Hepatocyte (in vitro differentiated cells): ENCODE data around the gene PPM1H. TPM values are rescaled to one million over a fixed set of nuclear protein-coding genes. Genes with fewer than 3 reads are reported as not detected.
A peak's percentile ranks its signal among the peaks of the same experiment; 100 is the strongest.

Experiments used
- DNase-seq: peaks from one replicate; pipeline ENCODE4 v3.0.0-alpha.2; 2016; ENCODE audit warnings: low spot score
- H2AFZ ChIP-seq: fragments of 200-600 bp; sonication (generic); 2 replicates; pipeline ENCODE4 v1.6.0; 2016; ENCODE audit warnings: antibody characterized with exemption, mild to moderate bottlenecking
- H3K27ac ChIP-seq: fragments of 200-600 bp; sonication (generic); 2 replicates; pipeline ENCODE4 v1.5.1; 2016; ENCODE audit warnings: mild to moderate bottlenecking
- H3K27me3 ChIP-seq: fragments of 200-600 bp; sonication (generic); 2 replicates; pipeline ENCODE4 v1.6.1; 2016
- H3K36me3 ChIP-seq: fragments of 200-600 bp; sonication (generic); replicated peaks from 2 replicates; pipeline ENCODE4 v1.5.1; 2016; ENCODE audit warnings: low read depth; ENCODE audit not compliant: insufficient read depth
- H3K4me1 ChIP-seq: fragments of 200-600 bp; sonication (generic); 2 replicates; pipeline ENCODE4 v1.5.1; 2016; ENCODE audit warnings: mild to moderate bottlenecking, moderate library complexity; ENCODE audit not compliant: insufficient read depth
- H3K4me2 ChIP-seq: fragments of 200-600 bp; sonication (generic); 2 replicates; pipeline ENCODE4 v1.6.0; 2016
- H3K4me3 ChIP-seq: fragments of 200-600 bp; sonication (generic); 2 replicates; pipeline ENCODE4 v1.5.1; 2016; ENCODE audit warnings: mild to moderate bottlenecking
- H3K79me2 ChIP-seq: fragments of 200-600 bp; sonication (generic); 2 replicates; pipeline ENCODE4 v1.6.0; 2017; ENCODE audit warnings: mild to moderate bottlenecking
- H3K9me2 ChIP-seq: fragments of 200-600 bp; sonication (generic); replicated peaks from 2 replicates; pipeline ENCODE4 v1.6.0; 2017; ENCODE audit warnings: mild to moderate bottlenecking; ENCODE audit not compliant: insufficient read depth
- H3K9me3 ChIP-seq: fragments of 200-600 bp; sonication (generic); 2 replicates; pipeline ENCODE4 v1.5.1; 2016; ENCODE audit warnings: low read depth, mild to moderate bottlenecking
- H4K20me1 ChIP-seq: fragments of 200-600 bp; sonication (generic); 2 replicates; pipeline ENCODE4 v1.6.0; 2016; ENCODE audit warnings: mild to moderate bottlenecking; ENCODE audit not compliant: insufficient read depth, poor library complexity, severe bottlenecking
- CTCF ChIP-seq: fragments of 200-600 bp; sonication (generic); IDR thresholded peaks from 2 replicates; pipeline ENCODE4 v1.5.1; 2016; ENCODE audit warnings: antibody characterized with exemption, mild to moderate bottlenecking; ENCODE audit not compliant: poor library complexity
- EZH2 ChIP-seq: fragments of 200-600 bp; sonication (generic); IDR thresholded peaks from 2 replicates; pipeline ENCODE4 v1.6.1; 2016; ENCODE audit warnings: antibody characterized with exemption, mild to moderate bottlenecking, borderline replicate concordance
- EZH2phosphoT487 ChIP-seq: fragments of 200-600 bp; sonication (generic); IDR thresholded peaks from one replicate; pipeline ENCODE4 v1.6.1; 2018; ENCODE audit warnings: antibody characterized with exemption, mild to moderate bottlenecking, low read depth, moderate library complexity; ENCODE audit not compliant: unreplicated experiment, severe bottlenecking
- WGBS: methylation state at CpG from one replicate; pipeline ENCODE4 v1.1.6; 2016; ENCODE audit warnings: low lambda C conversion rate; ENCODE audit errors: missing lambda C conversion rate; 5-methylcytosine and 5-hydroxymethylcytosine counted together
- polyA plus RNA-seq: library from polyadenylated mRNA; unstranded; fragments of >200 nt; fragmentation: Nextera tagmentation; extraction: Ambion mirVana; gene quantifications from 2 replicates; pipeline ENCODE4 v1.2.1, GENCODE V29; 2016
- total RNA-seq: library from RNA; depleted of rRNA; stranded (reverse); fragments of >200 nt; gene quantifications from 2 replicates; pipeline ENCODE4 v1.2.3, GENCODE V29; 2014

PPM1H gene
- total and polyA plus RNA-seq, 2 experiments from 2014 or later = 9.2 to 21.8 TPM

GRCh38 chr12:62876938-62877548, 57.9 kb downstream of the PPM1H start:
- DNase-seq = no peak
- H3K79me2 ChIP-seq = peaks cover 9% of the 10 kb centered on the region
- 97% methylated on average over 13 of the region's 13 CpGs for WGBS

GRCh38 chr12:62873826-62874448, 61.0 kb downstream of the PPM1H start:
- no peaks in the 10 kb centered on the region for H3K27me3 ChIP-seq
- no peaks in the 10 kb centered on the region for H3K4me1 ChIP-seq
- no peaks in the 10 kb centered on the region for H3K9me3 ChIP-seq
- no peaks in the 10 kb centered on the region for H4K20me1 ChIP-seq
- peaks cover 19% of the 10 kb centered on the region for H3K79me2 ChIP-seq
- H2AFZ ChIP-seq = no peak overlapping the region
- DNase-seq = no peak
- no peak overlapping the region for H3K27ac ChIP-seq
- TF ChIP-seq EZH2phosphoT487 (no peak), EZH2 (no peak), CTCF (no peak)
- peak overlapping the region; percentile 3 for H3K4me2 ChIP-seq
- H3K36me3 ChIP-seq = no peaks in the 10 kb centered on the region
- no peak overlapping the region for H3K4me3 ChIP-seq
- no peaks in the 10 kb centered on the region for H3K9me2 ChIP-seq
- 56% methylated on average over 4 of the region's 4 CpGs for WGBS

More at GRCh38 chr12:62876938-62877548, 57.9 kb downstream of the PPM1H start:
- Histone ChIP-seq H2AFZ (no peak overlapping the region), H3K9me2 (no peaks in the 10 kb centered on the region), H3K27ac (no peak overlapping the region), H3K9me3 (no peaks in the 10 kb centered on the region), H3K27me3 (no peaks in the 10 kb centered on the region), H3K4me2 (no peak overlapping the region), H4K20me1 (no peaks in the 10 kb centered on the region), H3K36me3 (no peaks in the 10 kb centered on the region), H3K4me3 (no peak overlapping the region), H3K4me1 (no peaks in the 10 kb centered on the region)
- TF ChIP-seq EZH2 = no peak
- no peak for TF ChIP-seq CTCF
- TF ChIP-seq EZH2phosphoT487 = no peak

- H3K4me3 ChIP-seq = no peak overlapping the region
- H3K9me3 ChIP-seq = no peaks in the 10 kb centered on the region
- H3K36me3 ChIP-seq = no peaks in the 10 kb centered on the region
- H2AFZ ChIP-seq = no peak overlapping the region
- DNase-seq = peak; percentile 41
- WGBS = 57% methylated on average over 6 of the region's 6 CpGs
- H3K27me3 ChIP-seq = no peaks in the 10 kb centered on the region
- TF ChIP-seq EZH2 (no peak), CTCF (no peak), EZH2phosphoT487 (no peak)
- no peaks in the 10 kb centered on the region for H3K9me2 ChIP-seq
- H3K79me2 ChIP-seq = peaks cover 22% of the 10 kb centered on the region
- H4K20me1 ChIP-seq = no peaks in the 10 kb centered on the region
- peak overlapping the region; percentile 3 for H3K4me2 ChIP-seq
- no peak overlapping the region for H3K27ac ChIP-seq
- H3K4me1 ChIP-seq = no peaks in the 10 kb centered on the region
These were observed 61.7 kb downstream of the PPM1H start for GRCh38 chr12:62873116-62873825.
